Measurements from ENCODE around the gene ABCC4. TPM values are rescaled to one million over a fixed set of nuclear protein-coding genes. Genes with fewer than 3 reads are reported as not detected.

ABCC4 gene
- total and polyA plus RNA-seq, 2 donors (not counting 1 experiment from before 2014, with no cell fraction given) = 1.8 to 7.1 TPM

DNA sequence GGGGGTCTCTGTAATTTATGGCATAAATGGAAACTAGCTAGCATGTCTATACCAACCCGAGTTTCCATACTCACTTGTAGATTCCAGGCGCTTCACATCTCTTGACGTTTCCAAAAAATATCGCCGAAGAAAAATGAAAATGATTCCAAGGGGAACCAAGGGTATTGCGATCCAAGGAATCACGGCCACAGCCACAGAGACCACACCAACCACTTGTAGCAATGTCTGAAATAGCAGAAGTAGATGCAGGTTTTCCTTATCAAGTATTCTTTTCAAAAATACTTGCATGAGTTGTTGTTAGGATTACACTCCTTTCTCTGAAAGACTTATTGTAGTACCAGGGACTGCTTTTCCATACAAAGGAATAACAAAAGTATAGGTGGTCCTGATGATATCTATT lies 218.2 kb downstream of the ABCC4 start:
- CTCF ChIA-PET = interaction anchor here (0.7 kb wide), 1 partner anchor 397 kb away, joined by 3 read pairs; no protein-coding TSS in a partner anchor
- POLR2A ChIA-PET = no interaction called here
- Histone ChIP-seq H3K79me2 (ENCODE audit: control insufficient read depth, insufficient read depth, low read length) (no peaks in the 10 kb centered on the region), H4K20me1 (ENCODE audit: control insufficient read depth, insufficient read depth, low read length, poor library complexity, severe bottlenecking) (no peaks in the 10 kb centered on the region), H3K27ac (ENCODE audit: low read length in 2 of 2) (no peak overlapping the region), H3K27me3 (replicated peaks in 1 of 4; ENCODE audit: control extremely low read depth in 1 of 4, control insufficient read depth in 3 of 4, insufficient read depth in 4 of 4, low read length in 3 of 4) (no peaks in the 10 kb centered on the region), H3K9me3 (ENCODE audit: control extremely low read depth in 1 of 3, control insufficient read depth in 2 of 3, insufficient read depth in 1 of 3, low read length in 2 of 3) (no peaks in the 10 kb centered on the region), H3K9ac (ENCODE audit: low read length) (no peak overlapping the region), H3K4me2 (replicated peaks; ENCODE audit: low read depth, low read length, poor library complexity, severe bottlenecking) (no peak overlapping the region), H3K4me1 (ENCODE audit: control insufficient read depth in 2 of 2, insufficient read depth in 2 of 2, low read length in 2 of 2) (no peaks in the 10 kb centered on the region), H3K36me3 (replicated peaks in 1 of 2; ENCODE audit: control extremely low read depth in 1 of 2, control insufficient read depth in 1 of 2, extremely low read depth in 1 of 2, insufficient read depth in 2 of 2, low read length in 1 of 2) (no peaks in the 10 kb centered on the region), H2AFZ (ENCODE audit: insufficient read depth, low read depth, low read length, poor library complexity, severe bottlenecking) (no peak overlapping the region), H3K4me3 (ENCODE audit: control extremely low read depth in 1 of 5, extremely low read depth in 1 of 5, insufficient read depth in 1 of 5, low read depth in 2 of 5, low read length in 4 of 5) (no peak overlapping the region)
- WGBS (ENCODE audit: insufficient coverage) = 93% methylated on average over 3 of the region's 7 CpGs
- Mint-ChIP-seq H3K27me3 (no peaks in the 10 kb centered on the region), H3K4me1 (no peaks in the 10 kb centered on the region), H3K27ac (no peak overlapping the region), H3K9me3 (ENCODE audit: insufficient read depth) (no peaks in the 10 kb centered on the region), H3K4me3 (no peak overlapping the region)
- intact Hi-C loops (cut with micrococcal nuclease) = no loop called here
- TF ChIP-seq, protein P1, sequence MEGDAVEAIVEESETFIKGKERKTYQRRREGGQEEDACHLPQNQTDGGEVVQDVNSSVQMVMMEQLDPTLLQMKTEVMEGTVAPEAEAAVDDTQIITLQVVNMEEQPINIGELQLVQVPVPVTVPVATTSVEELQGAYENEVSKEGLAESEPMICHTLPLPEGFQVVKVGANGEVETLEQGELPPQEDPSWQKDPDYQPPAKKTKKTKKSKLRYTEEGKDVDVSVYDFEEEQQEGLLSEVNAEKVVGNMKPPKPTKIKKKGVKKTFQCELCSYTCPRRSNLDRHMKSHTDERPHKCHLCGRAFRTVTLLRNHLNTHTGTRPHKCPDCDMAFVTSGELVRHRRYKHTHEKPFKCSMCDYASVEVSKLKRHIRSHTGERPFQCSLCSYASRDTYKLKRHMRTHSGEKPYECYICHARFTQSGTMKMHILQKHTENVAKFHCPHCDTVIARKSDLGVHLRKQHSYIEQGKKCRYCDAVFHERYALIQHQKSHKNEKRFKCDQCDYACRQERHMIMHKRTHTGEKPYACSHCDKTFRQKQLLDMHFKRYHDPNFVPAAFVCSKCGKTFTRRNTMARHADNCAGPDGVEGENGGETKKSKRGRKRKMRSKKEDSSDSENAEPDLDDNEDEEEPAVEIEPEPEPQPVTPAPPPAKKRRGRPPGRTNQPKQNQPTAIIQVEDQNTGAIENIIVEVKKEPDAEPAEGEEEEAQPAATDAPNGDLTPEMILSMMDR (IDR thresholded peaks at IDR 0.05) = no peak
- no peak for TF ChIP-seq EZH2 (IDR thresholded peaks at IDR 0.05; ENCODE audit: borderline replicate concordance, insufficient read depth, low read depth, low read length, poor library complexity, severe bottlenecking)
- no peak for ATAC-seq (ENCODE audit: low read depth)
- no peak for DNase-seq

DNA sequence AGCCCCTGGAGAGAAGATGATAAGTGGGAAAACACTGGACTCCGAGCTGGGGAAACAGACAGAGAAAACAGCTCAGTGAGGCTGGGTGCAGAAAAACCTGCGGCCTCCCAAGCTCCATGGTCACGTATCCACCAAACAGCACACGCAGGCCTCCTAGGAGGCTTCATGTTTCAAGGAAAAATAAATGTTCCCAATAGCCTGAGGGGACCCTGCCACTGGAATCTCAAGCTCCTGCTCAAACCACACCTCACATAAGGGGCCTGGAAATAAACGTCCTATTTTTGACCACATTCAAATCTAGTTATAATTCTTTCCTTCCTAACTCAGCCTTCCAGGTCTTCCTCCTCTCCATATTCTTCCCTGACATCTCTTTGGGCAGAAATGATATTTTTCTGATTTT lies 225.7 kb downstream of the ABCC4 start:
- DNase-seq (no peak), ATAC-seq (ENCODE audit: low read depth) (no peak)
- ChIA-PET CTCF (no interaction called here), POLR2A (no interaction called here)
- WGBS (ENCODE audit: insufficient coverage) = 91% methylated on average over 4 of the region's 5 CpGs
- TF ChIP-seq, protein P1 (IDR thresholded peaks at IDR 0.05) = no peak
- no peak for TF ChIP-seq EZH2 (IDR thresholded peaks at IDR 0.05; ENCODE audit: borderline replicate concordance, insufficient read depth, low read depth, low read length, poor library complexity, severe bottlenecking)
- H3K4me1 ChIP-seq (ENCODE audit: control insufficient read depth in 2 of 2, insufficient read depth in 2 of 2, low read length in 2 of 2) = no peaks in the 10 kb centered on the region
- H3K27ac Mint-ChIP-seq = no peak overlapping the region
- no peak overlapping the region for H3K9ac ChIP-seq (ENCODE audit: low read length)
- no peaks in the 10 kb centered on the region for H4K20me1 ChIP-seq (ENCODE audit: control insufficient read depth, insufficient read depth, low read length, poor library complexity, severe bottlenecking)
- H3K4me1 Mint-ChIP-seq = no peaks in the 10 kb centered on the region
- H3K4me3 Mint-ChIP-seq = no peak overlapping the region
- no peaks in the 10 kb centered on the region for H3K9me3 ChIP-seq (ENCODE audit: control extremely low read depth in 1 of 3, control insufficient read depth in 2 of 3, insufficient read depth in 1 of 3, low read length in 2 of 3)
- H3K27me3 ChIP-seq (replicated peaks in 1 of 4; ENCODE audit: control extremely low read depth in 1 of 4, control insufficient read depth in 3 of 4, insufficient read depth in 4 of 4, low read length in 3 of 4) = no peaks in the 10 kb centered on the region
- H3K4me2 ChIP-seq (replicated peaks; ENCODE audit: low read depth, low read length, poor library complexity, severe bottlenecking) = no peak overlapping the region
- H3K27me3 Mint-ChIP-seq = no peaks in the 10 kb centered on the region
- no peak overlapping the region for H2AFZ ChIP-seq (ENCODE audit: insufficient read depth, low read depth, low read length, poor library complexity, severe bottlenecking)
- peaks cover 0 to 5% of the 10 kb centered on the region in 2 experiments for H3K36me3 ChIP-seq (replicated peaks in 1 of 2; ENCODE audit: control extremely low read depth in 1 of 2, control insufficient read depth in 1 of 2, extremely low read depth in 1 of 2, insufficient read depth in 2 of 2, low read length in 1 of 2)
- no peak overlapping the region for H3K4me3 ChIP-seq (ENCODE audit: control extremely low read depth in 1 of 5, extremely low read depth in 1 of 5, insufficient read depth in 1 of 5, low read depth in 2 of 5, low read length in 4 of 5)
- intact Hi-C loops (cut with micrococcal nuclease) = no loop called here
- H3K27ac ChIP-seq (ENCODE audit: low read length in 2 of 2) = no peak overlapping the region
- H3K79me2 ChIP-seq (ENCODE audit: control insufficient read depth, insufficient read depth, low read length) = no peaks in the 10 kb centered on the region
- H3K9me3 Mint-ChIP-seq (ENCODE audit: insufficient read depth) = no peaks in the 10 kb centered on the region
